HG03108 (cell line): ENCODE data around the gene ACBD5.
"Not testable (repeated sequence)": the region's sequence is repeated elsewhere in the genome, so short reads cannot be mapped to it uniquely, and the experiment has no call there.

Experiments
- ATAC-seq: cut with Tn5 transposase; IDR thresholded peaks from one replicate; pipeline ENCODE4 v1.9.1; 2021; ENCODE audit warnings: moderate library complexity; ENCODE audit not compliant: unreplicated experiment

Gene ACBD5

DNA sequence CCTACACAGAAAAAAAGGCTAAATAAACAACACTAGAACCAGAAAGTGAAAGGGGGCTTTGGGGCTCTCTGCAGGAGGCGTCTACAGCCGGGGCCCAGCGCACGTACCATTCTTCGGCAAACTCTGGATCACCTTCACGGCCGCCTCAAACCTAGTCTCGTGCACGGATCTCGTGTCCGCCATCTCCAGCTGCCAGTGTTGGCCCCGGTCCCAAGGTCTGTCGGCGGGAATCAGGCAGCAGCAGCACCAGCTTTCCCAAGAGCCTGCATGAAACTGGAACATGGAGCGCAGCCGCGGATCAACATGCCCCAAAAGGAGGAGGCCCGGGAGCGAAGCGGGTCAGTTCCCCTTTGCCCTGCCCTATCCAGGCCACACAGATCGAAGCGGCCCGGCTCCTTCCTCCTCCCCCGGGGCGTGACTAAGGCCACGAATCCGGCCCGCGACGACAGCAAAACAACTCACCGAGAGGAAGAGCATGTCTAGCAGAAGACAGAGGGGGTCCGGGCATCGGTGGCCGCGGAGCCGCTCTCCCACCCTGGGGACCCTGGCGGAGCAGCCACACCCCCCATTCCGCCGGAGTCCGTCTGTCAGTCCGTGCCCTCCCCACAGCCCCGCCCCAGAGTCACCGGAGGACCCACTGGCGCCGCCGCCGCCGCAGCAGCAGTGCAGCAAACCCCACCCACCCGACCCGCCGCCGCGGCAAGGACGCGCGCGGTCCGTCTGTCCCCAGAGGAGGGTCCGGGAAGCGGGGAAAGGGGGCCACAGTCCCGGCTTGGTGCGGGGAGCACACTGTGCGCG lies at the start of gene ACBD5:
Gene ACBD5 (minus strand): TSS at position 586 of the 798 bp plus-strand sequence. CDS start 109 bp downstream, at position 477.
- peak; percentile 47 for ATAC-seq

DNA sequence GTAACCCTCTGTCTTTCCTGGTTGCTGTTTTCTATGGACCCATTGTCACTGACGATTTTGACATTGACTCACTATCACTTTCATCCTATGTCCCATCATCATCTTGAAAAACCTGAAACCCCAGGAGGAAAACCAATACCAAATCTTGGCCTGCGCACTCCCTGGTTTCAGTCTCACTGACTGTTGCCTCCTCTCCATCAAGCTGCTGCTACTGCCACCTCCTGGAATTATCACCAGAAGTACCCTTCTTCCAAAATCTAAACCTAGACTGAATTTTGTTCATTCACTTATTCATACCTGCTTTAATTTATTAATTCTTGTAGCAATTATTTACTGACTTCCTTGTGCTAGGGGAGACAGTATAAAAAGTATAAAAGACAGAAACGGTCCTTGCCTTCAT lies 44.5 kb upstream of the ACBD5 start:
- ATAC-seq = no peak

- no peak for ATAC-seq
Measured at GRCh38 chr10:27276581-27276980, 36.0 kb upstream of the ACBD5 start.

GRCh38 chr10:27266025-27266424 lies 25.4 kb upstream of the ACBD5 start:
- not testable (repeated sequence) for ATAC-seq

GRCh38 chr10:27262788-27263187 lies 22.2 kb upstream of the ACBD5 start:
- ATAC-seq = not testable (repeated sequence)

GRCh38 chr10:27258838-27259812 lies 18.5 kb upstream of the ACBD5 start:
- no peak for ATAC-seq

GRCh38 chr10:27258492-27258837 lies 17.9 kb upstream of the ACBD5 start:
- no peak for ATAC-seq

DNA sequence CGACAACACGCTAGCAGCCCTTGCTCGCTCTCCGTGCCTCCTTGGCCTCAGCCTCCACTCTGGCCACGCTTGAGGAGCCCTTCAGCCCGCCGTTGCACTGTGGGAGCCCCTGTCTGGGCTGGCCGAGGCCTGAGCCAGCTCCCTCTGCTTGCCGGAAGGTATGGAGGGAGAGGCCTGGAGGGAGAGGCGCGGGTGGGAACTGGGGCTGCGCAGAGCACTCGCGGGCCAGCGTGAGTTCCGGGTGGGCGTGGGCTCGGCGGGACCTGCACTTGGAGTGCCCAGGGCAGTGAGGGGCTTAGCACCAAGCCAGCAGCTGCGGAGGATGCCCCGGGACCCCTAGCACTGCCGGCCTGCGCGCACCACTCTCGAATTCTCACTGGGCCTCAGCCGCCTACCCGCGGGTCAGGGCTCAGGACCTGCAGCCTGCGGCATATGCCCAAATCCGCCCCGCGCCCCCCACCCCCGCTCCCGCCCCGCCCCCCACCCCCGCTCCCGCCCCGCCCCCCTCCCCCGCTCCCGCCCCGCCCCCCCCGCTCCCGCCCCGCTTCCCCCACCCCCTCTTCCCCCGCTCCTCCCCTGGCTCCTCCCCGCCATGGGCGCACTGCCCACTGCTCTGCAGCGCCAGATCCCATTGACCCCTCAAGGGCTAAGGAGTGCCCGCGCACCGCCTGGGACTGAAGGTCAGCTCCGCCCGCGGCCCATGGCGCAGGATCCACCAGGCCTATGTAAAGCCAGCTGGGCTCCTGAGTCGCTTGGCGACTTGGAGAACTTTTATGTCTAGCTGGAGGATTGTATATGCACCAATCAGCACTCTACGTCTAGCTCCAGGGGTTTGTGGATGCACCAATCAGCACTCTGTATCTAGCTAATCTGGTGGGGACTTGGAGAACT lies 15.9 kb upstream of the ACBD5 start:
- ATAC-seq = no peak

GRCh38 chr10:27253576-27253975 lies 13.0 kb upstream of the ACBD5 start:
- no peak for ATAC-seq

- ATAC-seq = peak; percentile 99
Measured at GRCh38 chr10:27252267-27253000, 11.8 kb upstream of the ACBD5 start.

- no peak for ATAC-seq
Measured at GRCh38 chr10:27251554-27251953, 11.0 kb upstream of the ACBD5 start.

- ATAC-seq = no peak
Measured at GRCh38 chr10:27248215-27248614, 7.6 kb upstream of the ACBD5 start.

GRCh38 chr10:27247441-27247840 lies 6.8 kb upstream of the ACBD5 start:
- ATAC-seq = no peak

GRCh38 chr10:27247006-27247405 lies 6.4 kb upstream of the ACBD5 start:
- ATAC-seq = no peak

DNA sequence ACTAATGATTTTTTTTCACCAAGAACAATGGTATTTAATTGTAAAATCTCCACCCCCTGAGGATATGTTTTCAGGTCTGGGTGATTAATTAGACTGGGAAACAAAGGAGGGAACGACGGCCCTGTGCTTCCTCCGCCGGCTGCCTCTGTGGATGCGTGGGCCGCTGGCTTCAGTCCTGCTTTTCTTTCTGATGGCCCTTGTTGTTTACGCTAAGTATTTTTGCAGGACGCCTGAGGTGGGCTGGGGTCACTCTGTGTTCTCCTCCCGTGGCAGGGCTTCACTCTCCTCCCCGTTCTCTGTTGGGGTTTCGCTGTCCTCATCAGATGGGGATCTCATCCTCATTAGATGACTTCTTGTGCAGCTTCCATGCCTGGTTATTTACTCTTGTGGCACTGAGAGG lies 5.2 kb upstream of the ACBD5 start:
- ATAC-seq = no peak

DNA sequence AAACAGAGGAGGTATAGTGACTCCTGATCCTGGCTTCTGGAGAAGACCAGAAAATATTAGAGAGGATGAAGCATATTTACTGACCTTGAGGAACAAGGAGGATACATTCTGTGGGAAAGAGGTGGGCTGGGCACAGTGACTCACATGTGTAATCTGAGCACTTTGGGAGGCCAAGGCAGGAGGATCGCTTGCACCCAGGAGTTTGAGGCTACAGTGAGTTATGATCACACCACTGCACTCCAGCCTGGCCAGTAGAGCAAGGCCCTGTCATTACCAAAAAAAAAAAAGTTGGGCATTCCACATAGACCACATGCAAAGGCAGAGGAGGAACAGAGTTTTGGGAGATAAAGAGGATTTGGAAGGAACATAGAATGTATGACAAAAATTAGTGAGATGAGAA lies 4.4 kb upstream of the ACBD5 start:
- no peak for ATAC-seq

GRCh38 chr10:27242951-27243551 lies 2.5 kb upstream of the ACBD5 start:
- ATAC-seq = peak; percentile 30

GRCh38 chr10:27242473-27242950 lies 1.9 kb upstream of the ACBD5 start:
- ATAC-seq = no peak

DNA sequence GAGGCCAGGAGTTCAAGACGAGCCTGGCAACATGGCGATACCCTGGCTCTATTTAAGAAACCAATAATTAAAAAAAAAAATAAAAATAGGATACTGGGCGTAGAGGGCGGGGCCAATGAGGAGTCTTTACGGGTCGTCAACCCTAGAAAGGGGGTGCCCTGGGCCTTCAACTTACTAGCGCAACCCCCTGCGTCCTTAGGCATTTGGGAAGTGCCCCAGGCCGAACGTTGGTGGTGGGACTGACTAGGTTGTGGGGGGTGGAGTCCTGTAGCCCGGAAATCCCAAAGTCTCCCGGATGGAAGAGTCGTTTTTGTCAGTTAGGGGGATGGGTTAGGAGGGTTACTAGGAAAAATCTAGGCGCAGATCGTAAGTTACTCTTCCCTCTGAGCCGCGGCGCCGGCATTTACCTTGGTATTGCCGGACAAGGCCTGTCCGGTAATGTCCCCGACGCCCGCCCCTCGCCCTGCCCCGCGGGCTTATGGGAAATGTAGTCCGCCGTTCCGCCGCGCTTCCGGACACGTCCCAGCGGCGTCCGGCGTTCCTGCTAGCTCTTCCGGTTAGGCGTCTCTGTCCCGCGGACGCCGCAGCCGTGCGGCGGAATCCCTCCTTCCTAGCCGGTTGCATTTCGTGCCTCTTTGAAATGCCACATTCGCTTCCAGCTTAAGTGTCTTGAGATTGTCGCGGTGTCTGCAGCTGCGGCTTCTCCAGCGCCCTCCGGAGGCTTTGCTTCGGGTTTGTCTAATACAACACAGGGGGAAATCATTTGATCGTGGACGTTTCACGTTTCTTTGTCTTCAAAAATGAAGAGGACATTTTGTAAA lies 1.3 kb upstream of the ACBD5 start:
- ATAC-seq = peak; percentile 72
